ENCODE data around the gene METTL9. TPM values are rescaled to one million over a fixed set of nuclear protein-coding genes. Genes with fewer than 3 reads are reported as not detected.

METTL9 gene
- total and polyA plus RNA-seq, 9 of the 15 experiments (the other 6 are each of a cell fraction or from before 2014, with no cell fraction given): 12.2 to 107 (median 79.1) TPM

GRCh38 chr16:21599122-21600030 lies at the start of gene METTL9 (continued):
- TF ChIP-seq HDAC6 (IDR thresholded peaks at IDR 0.05; ENCODE audit: low read depth, low read length) (no peak), ZNF695 (CRISPR knock-in tag; IDR thresholded peaks at IDR 0.05) (no peak), DIDO1 (tag; IDR thresholded peaks at IDR 0.05; ENCODE audit: low read depth) (peak; percentile 87), TRIM25 (IDR thresholded peaks at IDR 0.05; ENCODE audit: borderline replicate concordance) (no peak), FOXP4 (CRISPR knock-in tag; IDR thresholded peaks at IDR 0.05; ENCODE audit: borderline replicate concordance) (0 out of 2 replicates have a peak, but pooled peaks have one; percentile 52), ZBTB40 (IDR thresholded peaks at IDR 0.05) (peak; percentile 99), ZBTB40 (CRISPR knock-in tag; IDR thresholded peaks at IDR 0.05) (no peak), ETS2 (tag; IDR thresholded peaks at IDR 0.05; ENCODE audit: borderline replicate concordance, poor library complexity, severe bottlenecking) (no peak), ZNF280A (IDR thresholded peaks at IDR 0.05; ENCODE audit: low read depth, partially characterized antibody) (no peak), BRD4 (IDR thresholded peaks at IDR 0.05) (0 out of 2 replicates have a peak, but pooled peaks have one; percentile 48)

All from K562 (cell line).